Gastroesophageal sphincter (tissue), 4 donors: ENCODE results near the gene MB21D2. TPM values are rescaled to one million over a fixed set of nuclear protein-coding genes. Genes with fewer than 3 reads are reported as not detected.

Experiments
- ATAC-seq: fragments of 150-250 bp; one replicate; pipeline ENCODE4 v1.9.1; 2016; ENCODE audit warnings: mild to moderate bottlenecking, moderate library complexity
- H3K27ac ChIP-seq, 4 donors: fragments of 200-600 bp; sonication (generic) in 3 of 4; 1 replicate in 3 of 4; 2 replicates in 1 of 4; pipeline ENCODE4 v1.5.1; 2016 to 2019
- H3K27me3 ChIP-seq: fragments of 200-600 bp; sonication (generic); one replicate; pipeline ENCODE4 v1.5.1; 2019
- H3K36me3 ChIP-seq, 2 donors: fragments of 200-600 bp; sonication (generic); one replicate each; pipeline ENCODE4 v1.5.1; 2019; ENCODE audit warnings: control low read depth in 1 of 2
- H3K4me1 ChIP-seq, 3 donors: fragments of 200-600 bp; sonication (generic); 1 replicate in 2 of 3; 2 replicates in 1 of 3; pipeline ENCODE4 v1.5.1; 2016 to 2019; ENCODE audit warnings: control low read depth in 2 of 3
- H3K4me3 ChIP-seq, 2 donors: fragments of 200-600 bp; sonication (generic); one replicate each; pipeline ENCODE4 v1.5.1; 2019; ENCODE audit warnings: mild to moderate bottlenecking in 1 of 2, moderate library complexity in 1 of 2
- H3K9me3 ChIP-seq, 3 donors: fragments of 200-600 bp; sonication (generic); one replicate each; pipeline ENCODE4 v1.5.1; 2017 to 2019; ENCODE audit warnings: control low read depth in 2 of 3
- EP300 ChIP-seq: sonication (generic); formaldehyde crosslinking; IDR thresholded peaks from one replicate; pipeline ENCODE4 v1.6.1; 2017; ENCODE audit warnings: antibody characterized with exemption, mild to moderate bottlenecking
- POLR2A ChIP-seq, 2 donors: fragments of 450-650 bp; IDR thresholded peaks; one replicate each; pipeline ENCODE4 v1.6.1; 2017; ENCODE audit warnings: antibody characterized with exemption in 2 of 2, mild to moderate bottlenecking in 2 of 2, moderate library complexity in 1 of 2
- POLR2AphosphoS5 ChIP-seq: sonication (generic); formaldehyde crosslinking; IDR thresholded peaks from one replicate; pipeline ENCODE4 v1.6.1; 2017; ENCODE audit warnings: antibody characterized with exemption
- WGBS, 2 donors: methylation state at CpG; one replicate each; pipeline ENCODE4 v1.1.5; 2018; ENCODE audit warnings: low coverage in 1 of 2; 5-methylcytosine and 5-hydroxymethylcytosine counted together
- total RNA-seq, 4 donors: library from RNA; depleted of rRNA; stranded (reverse); fragments of >200 nt; gene quantifications; one replicate each; pipeline ENCODE4 v1.1.0, GENCODE V29; 2016
- TF ChIP-seq, protein P1 (sequence below), 4 experiments: fragments of 200-600 bp in 2 of 4; fragments of 450-650 bp in 2 of 4; sonication (generic) in 1 of 4; IDR thresholded peaks; one replicate each; pipeline ENCODE4 v1.5.1; 2017 to 2019; ENCODE audit warnings: antibody characterized with exemption in 4 of 4, mild to moderate bottlenecking in 2 of 4, moderate library complexity in 2 of 4

MB21D2 gene
- total RNA-seq, 4 donors from 2014 or later, result 7.0 to 11.5 (median 9.3) TPM

DNA sequence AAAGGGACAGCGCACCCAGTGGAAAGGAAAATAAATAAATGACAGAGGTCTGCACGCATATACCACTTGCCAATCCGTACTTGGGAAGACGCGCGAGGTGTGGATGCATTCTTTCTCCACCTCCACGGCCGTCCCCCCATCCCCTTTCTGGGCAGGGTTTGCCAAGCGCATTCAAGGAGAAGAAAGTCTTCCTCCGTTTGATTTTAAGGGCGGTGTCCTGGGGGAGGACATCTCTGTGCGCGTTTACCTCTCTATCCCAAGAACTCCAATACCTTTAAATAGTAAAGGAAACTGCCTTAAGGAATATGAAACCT, 576 bp upstream of the MB21D2 start:
- 0 to 2% methylated on average over 6 to 11 of the region's 13 CpGs for WGBS, 2 donors
- no peaks in the 10 kb centered on the region for H3K9me3 ChIP-seq
- no peaks in the 10 kb centered on the region for H3K27me3 ChIP-seq
- peak overlapping the region; percentile 59 to 81 for H3K4me3 ChIP-seq
- H3K27ac ChIP-seq, result peak overlapping the region; percentile 62 to 94 (median 89)
- H3K4me1 ChIP-seq, result peaks cover 2 to 60% (median 5%) of the 10 kb centered on the region in 3 donors
- no peak for ATAC-seq
- TF ChIP-seq POLR2AphosphoS5 (no peak), EP300 (no peak), POLR2A (IDR thresholded peaks at IDR 0.05) (no peak)
- TF ChIP-seq, protein P1, sequence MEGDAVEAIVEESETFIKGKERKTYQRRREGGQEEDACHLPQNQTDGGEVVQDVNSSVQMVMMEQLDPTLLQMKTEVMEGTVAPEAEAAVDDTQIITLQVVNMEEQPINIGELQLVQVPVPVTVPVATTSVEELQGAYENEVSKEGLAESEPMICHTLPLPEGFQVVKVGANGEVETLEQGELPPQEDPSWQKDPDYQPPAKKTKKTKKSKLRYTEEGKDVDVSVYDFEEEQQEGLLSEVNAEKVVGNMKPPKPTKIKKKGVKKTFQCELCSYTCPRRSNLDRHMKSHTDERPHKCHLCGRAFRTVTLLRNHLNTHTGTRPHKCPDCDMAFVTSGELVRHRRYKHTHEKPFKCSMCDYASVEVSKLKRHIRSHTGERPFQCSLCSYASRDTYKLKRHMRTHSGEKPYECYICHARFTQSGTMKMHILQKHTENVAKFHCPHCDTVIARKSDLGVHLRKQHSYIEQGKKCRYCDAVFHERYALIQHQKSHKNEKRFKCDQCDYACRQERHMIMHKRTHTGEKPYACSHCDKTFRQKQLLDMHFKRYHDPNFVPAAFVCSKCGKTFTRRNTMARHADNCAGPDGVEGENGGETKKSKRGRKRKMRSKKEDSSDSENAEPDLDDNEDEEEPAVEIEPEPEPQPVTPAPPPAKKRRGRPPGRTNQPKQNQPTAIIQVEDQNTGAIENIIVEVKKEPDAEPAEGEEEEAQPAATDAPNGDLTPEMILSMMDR (IDR thresholded peaks at IDR 0.05), result no peak
- H3K36me3 ChIP-seq, result no peaks in the 10 kb centered on the region

DNA sequence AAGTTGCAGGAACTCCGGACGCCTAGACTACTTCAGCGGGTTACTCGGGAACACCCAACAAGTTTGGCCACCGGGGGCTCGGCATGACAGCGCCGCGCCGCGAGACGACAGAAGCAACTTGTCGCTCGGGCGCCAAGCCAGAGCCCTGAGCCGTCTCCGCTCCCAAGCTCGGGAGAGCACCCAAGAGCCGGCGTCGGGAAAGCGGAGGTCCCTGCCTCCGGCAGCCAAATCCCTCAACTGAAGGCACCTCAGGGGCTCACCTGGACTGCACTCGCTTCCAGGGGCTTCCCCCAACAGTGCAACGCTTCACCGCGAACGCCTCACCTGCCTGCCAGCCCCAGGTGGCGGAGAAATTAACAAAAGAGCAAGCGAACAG, 640 bp downstream of the MB21D2 start:
- 0% methylated on average over 1 to 12 of the region's 30 CpGs for WGBS, 2 donors
- peaks cover 2 to 61% (median 4%) of the 10 kb centered on the region in 3 donors for H3K4me1 ChIP-seq
- TF ChIP-seq, protein P1 (IDR thresholded peaks at IDR 0.05), result peak in 1 of 4 experiments; percentile 12
- TF ChIP-seq EP300 (no peak), POLR2A (IDR thresholded peaks at IDR 0.05) (no peak), POLR2AphosphoS5 (peak; percentile 27)
- H3K9me3 ChIP-seq, result no peaks in the 10 kb centered on the region
- no peaks in the 10 kb centered on the region for H3K27me3 ChIP-seq
- peak overlapping the region; percentile 62 to 94 (median 89) for H3K27ac ChIP-seq
- H3K4me3 ChIP-seq, result peak overlapping the region; percentile 59 to 81
- H3K36me3 ChIP-seq, result no peaks in the 10 kb centered on the region
- ATAC-seq, result peak; percentile 31

DNA sequence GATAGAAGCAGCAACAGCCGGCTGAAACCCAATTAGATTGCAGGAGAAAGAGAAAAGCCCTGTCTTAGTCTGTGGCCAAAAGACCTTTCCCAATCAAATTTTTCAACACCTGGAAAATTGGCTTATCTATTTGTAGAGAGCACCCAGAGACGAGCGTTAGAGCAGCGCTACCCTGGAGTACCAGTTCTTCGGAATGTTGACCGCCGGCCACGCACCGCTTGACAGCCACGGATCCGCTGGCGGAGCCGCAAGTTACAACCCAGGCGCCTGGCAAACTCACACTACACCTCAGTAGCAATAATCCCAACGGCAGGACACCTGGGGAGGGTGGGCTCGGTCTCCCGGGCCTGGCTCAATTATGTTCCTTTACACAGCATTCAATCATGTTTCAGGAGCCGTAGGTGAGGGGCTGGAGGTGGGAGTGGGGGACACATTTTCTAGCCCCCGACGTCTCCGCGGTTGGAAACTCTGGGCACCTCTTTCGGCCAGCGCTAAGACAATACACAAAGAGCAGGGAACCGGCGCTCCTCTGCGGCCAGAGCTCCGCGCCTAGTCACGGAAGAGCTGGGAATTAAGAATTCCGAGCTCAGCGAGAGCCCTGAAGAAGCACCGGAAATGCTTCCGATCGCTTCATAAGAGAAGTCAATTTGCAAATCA, 1.2 kb downstream of the MB21D2 start:
- peak overlapping the region in 3 of 4 donors; percentile 87 to 94 (median 91) for H3K27ac ChIP-seq
- no peaks in the 10 kb centered on the region for H3K9me3 ChIP-seq
- H3K27me3 ChIP-seq, result no peaks in the 10 kb centered on the region
- H3K4me3 ChIP-seq, result peak overlapping the region; percentile 59 to 81
- ATAC-seq, result no peak
- H3K4me1 ChIP-seq, result peaks cover 0 to 56% (median 2%) of the 10 kb centered on the region in 3 donors
- no peak for TF ChIP-seq POLR2AphosphoS5
- no peak for TF ChIP-seq EP300
- TF ChIP-seq, protein P1 (IDR thresholded peaks at IDR 0.05), result no peak
- TF ChIP-seq POLR2A (IDR thresholded peaks at IDR 0.05), result no peak
- no peaks in the 10 kb centered on the region for H3K36me3 ChIP-seq
- 1 to 2% methylated on average over 7 to 13 of the region's 35 CpGs for WGBS, 2 donors

DNA sequence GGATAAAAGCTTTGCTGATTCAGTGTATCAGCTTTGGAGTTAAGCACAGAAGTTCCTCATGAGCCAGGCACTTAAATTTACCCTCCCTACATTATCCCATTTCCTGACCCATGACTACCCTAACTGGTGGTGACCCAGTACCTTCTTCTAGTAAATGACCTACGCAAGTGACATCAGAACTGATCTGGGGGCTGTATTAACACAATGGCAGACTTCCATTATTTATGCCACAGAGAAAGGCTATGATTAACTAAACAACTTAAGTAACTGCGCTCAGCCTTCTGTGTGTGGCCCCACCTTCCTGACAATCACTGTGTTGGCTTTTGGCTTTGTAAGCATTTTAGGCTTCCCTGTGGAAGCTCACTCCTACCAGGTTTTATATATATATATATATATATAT, 1.9 kb downstream of the MB21D2 start:
- no peak for TF ChIP-seq EP300
- TF ChIP-seq POLR2AphosphoS5, result peak; percentile 37
- TF ChIP-seq, protein P1 (IDR thresholded peaks at IDR 0.05), result no peak
- no peak for TF ChIP-seq POLR2A (IDR thresholded peaks at IDR 0.05)
- Histone ChIP-seq H3K27me3 (no peaks in the 10 kb centered on the region), H3K4me1 (peaks cover 0 to 48% (median 2%) of the 10 kb centered on the region in 3 donors), H3K36me3 (no peaks in the 10 kb centered on the region), H3K4me3 (peak overlapping the region in 1 of 2 donors; percentile 81), H3K27ac (no peak overlapping the region), H3K9me3 (no peaks in the 10 kb centered on the region)
- WGBS, 2 donors, result 40 to 63% methylated on average over 2 of the region's 2 CpGs
- no peak for ATAC-seq

DNA sequence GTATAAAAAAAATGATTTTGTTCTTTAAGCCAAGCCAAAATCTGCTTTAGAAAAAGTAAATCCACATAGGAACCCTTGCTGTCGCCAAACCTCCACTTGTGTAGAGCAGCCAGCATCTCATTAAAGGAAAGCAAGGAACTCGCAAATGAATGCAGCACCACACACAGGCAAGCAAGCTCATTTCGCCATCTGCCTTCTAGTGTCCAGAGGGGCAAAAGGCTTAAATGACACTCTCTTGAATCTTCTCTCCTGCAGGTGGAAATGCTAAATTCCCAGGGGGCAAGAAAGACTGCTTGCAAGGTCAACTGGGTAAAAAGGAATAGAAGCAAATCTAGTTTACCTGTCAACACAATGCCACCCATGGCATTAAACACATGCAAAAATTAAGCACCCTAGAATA, 2.4 kb downstream of the MB21D2 start:
- TF ChIP-seq, protein P1 (IDR thresholded peaks at IDR 0.05), result peak in 1 of 4 experiments; percentile 39
- no peak for TF ChIP-seq POLR2A (IDR thresholded peaks at IDR 0.05)
- no peak for ATAC-seq
- WGBS, 2 donors, result 41 to 52% methylated on average over 3 of the region's 3 CpGs
- H3K27me3 ChIP-seq, result no peaks in the 10 kb centered on the region
- no peaks in the 10 kb centered on the region for H3K36me3 ChIP-seq
- no peak overlapping the region for H3K27ac ChIP-seq
- peaks cover 0 to 47% (median 2%) of the 10 kb centered on the region in 3 donors for H3K4me1 ChIP-seq
- peak overlapping the region in 1 of 2 donors; percentile 81 for H3K4me3 ChIP-seq
- H3K9me3 ChIP-seq, result no peaks in the 10 kb centered on the region
